HG03469 (cell line): ENCODE measurements around the gene PIGR.

Experiments
- ATAC-seq: cut with Tn5 transposase; IDR thresholded peaks from one replicate; pipeline ENCODE4 v1.9.1; 2021; ENCODE audit warnings: mild to moderate bottlenecking, moderate library complexity, moderate number of reproducible peaks; ENCODE audit not compliant: unreplicated experiment

Gene PIGR

DNA sequence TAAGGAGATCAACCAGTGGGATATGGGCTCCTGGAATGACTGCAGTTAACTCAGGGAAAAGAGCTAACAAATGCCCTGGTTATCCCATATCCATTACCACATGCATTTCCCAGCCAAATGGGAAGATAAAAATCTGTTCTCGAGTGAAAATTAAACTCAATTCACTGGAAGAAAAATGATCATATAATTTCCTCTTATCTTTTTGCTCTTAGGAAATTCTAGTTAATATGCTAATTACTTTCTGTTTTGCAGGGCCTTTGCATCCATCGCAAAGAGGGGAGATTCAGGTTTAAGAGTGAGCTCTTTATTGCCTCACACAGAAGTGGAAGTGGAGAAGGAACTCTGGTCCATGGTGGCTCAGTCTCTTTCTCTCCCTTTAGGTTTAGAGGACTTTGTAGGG is 52.9 kb downstream of the PIGR start:
- no peak for ATAC-seq

DNA sequence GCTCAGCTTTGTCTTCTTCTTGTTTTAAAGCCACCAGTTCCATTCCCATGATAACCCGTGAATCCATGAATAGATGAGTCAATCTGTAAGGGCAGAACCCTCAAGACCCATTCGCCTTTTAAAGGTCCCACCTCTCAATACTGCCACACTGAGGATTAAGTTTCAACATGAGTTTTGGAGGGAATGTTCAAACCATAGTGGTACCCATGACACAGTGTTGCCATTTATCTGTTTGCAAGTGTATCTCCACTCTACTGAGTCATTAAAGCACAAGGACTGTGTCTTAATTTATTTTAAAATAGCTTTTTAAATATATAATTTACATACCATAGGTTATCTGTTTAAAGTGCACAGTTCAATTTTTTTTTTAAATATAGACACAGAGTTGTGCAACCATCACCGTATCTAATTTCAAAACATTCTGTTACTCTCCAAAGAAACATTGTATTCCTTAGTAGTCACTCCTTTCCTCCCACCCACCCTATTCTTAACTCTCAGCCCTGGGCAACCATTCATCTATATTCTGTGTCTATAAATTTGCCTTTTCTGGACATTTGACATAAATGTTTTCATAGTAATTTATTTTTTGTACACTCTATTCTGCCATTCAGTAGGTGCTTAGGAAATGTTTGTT is 53.8 kb downstream of the PIGR start:
- ATAC-seq, result no peak

DNA sequence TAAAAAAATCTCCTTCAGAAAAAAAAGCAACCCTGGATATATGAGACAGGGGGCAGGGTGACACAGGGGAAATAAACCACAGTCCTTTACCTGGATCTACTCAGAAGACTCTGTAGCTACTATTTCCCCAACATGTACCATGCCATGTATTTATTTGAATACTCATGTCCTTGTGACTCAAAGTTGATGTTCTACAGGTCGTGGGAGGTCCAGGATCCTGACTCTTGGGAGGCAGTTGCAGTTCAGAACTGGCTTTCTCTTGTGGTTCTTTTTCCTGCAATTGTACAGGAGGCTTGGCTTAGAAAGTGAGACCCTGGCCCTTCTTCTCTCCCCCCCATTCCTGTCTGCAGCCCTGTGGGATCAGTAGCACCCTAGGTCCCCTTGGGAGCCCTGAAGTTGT is 54.9 kb downstream of the PIGR start:
- ATAC-seq, result no peak

GRCh38 chr1:206890125-206891060 is 55.9 kb downstream of the PIGR start:
- no peak for ATAC-seq

GRCh38 chr1:206887701-206888100 is 58.6 kb downstream of the PIGR start:
- ATAC-seq, result no peak

- ATAC-seq, result no peak
These were observed 59.4 kb downstream of the PIGR start for GRCh38 chr1:206886831-206887230.

GRCh38 chr1:206885341-206886060 is 60.8 kb downstream of the PIGR start:
- no peak for ATAC-seq

DNA sequence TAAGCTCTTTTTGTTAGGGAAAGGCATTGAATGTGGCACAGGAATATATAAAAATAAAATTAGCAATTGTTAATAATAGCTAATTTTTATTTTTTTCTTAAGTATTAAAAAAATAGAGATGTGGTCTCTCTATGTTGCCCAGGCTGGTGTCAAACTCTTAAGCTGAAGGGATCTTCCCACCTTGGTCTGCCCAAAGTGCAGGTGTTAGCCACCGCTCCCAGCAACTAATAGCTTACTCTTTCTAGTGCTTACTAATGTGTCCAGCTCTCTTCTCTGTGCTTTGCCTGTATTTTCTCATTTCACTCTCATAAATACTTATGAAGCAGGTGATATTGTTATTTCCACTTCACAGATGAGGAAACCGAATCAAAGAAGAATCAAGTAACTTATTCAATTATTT is 62.4 kb downstream of the PIGR start:
- ATAC-seq, result no peak

GRCh38 chr1:206883160-206883559 is 63.1 kb downstream of the PIGR start:
- no peak for ATAC-seq

GRCh38 chr1:206882555-206882954 is 63.7 kb downstream of the PIGR start:
- ATAC-seq, result no peak

DNA sequence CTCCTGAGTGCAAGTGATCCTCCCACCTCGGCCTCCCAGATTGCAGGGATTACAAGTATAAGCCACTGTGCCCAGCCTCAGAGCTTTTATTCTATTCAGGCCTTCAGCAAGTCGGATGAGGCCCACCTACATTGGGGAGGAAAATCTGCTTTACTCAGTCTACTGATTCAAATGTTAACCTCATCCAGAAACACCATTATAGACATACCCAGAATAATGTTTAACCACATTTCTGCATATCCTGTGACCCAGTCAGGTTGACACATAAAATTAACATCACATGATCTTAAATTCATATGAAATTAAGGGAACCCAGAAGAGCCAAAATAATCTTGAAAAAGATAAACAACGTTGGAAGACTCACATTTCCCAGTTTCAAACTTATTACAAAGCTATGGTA is 66.0 kb downstream of the PIGR start:
- ATAC-seq, result no peak
